GM23338 (cell line): ENCODE data around the gene XPR1.

Source experiments
- CREB1 ChIP-seq: fragments of 250-450 bp; sonication (Bioruptor Pico); IDR thresholded peaks from 2 replicates; pipeline ENCODE4 v1.5.0; 2020; ENCODE audit warnings: low read depth, mild to moderate bottlenecking, moderate library complexity
- EZH2 ChIP-seq: fragments of 200-600 bp; sonication (generic); IDR thresholded peaks from one replicate; pipeline ENCODE4 v1.8.0; 2017; ENCODE audit warnings: antibody characterized with exemption, mild to moderate bottlenecking, low read depth; ENCODE audit not compliant: unreplicated experiment
- EZH2phosphoT487 ChIP-seq: fragments of 200-600 bp; sonication (generic); IDR thresholded peaks from one replicate; pipeline ENCODE4 v1.8.1; 2018; ENCODE audit warnings: antibody characterized with exemption; ENCODE audit not compliant: unreplicated experiment
- JUNB ChIP-seq: IDR thresholded peaks from one replicate; pipeline ENCODE4 v1.6.1; 2016; ENCODE audit warnings: antibody characterized with exemption; ENCODE audit not compliant: unreplicated experiment
- POLR2AphosphoS5 ChIP-seq: IDR thresholded peaks from 2 replicates; pipeline ENCODE4 v1.6.1; 2016; ENCODE audit warnings: antibody characterized with exemption, low read depth
- STAT1 ChIP-seq: IDR thresholded peaks from one replicate; pipeline ENCODE4 v1.6.1; 2016; ENCODE audit warnings: antibody characterized with exemption; ENCODE audit not compliant: unreplicated experiment
- ZNF114 ChIP-seq: fragments of 250-450 bp; sonication (Bioruptor Pico); IDR thresholded peaks from 2 replicates; pipeline ENCODE4 v1.5.0; 2020; ENCODE audit warnings: mild to moderate bottlenecking, moderate library complexity
- ZNF331 ChIP-seq: fragments of 250-450 bp; sonication (Bioruptor Pico); IDR thresholded peaks from 2 replicates; pipeline ENCODE4 v1.5.0; 2020; ENCODE audit warnings: low read depth, mild to moderate bottlenecking, moderate library complexity
- TF ChIP-seq, protein P1 (sequence below): IDR thresholded peaks from one replicate; pipeline ENCODE4 v1.6.1; 2018; ENCODE audit warnings: antibody characterized with exemption; ENCODE audit not compliant: unreplicated experiment
- TF ChIP-seq, protein P2 (sequence below), 2 experiments: fragments of 200-600 bp in 1 of 2; sonication (generic) in 1 of 2; conservative IDR thresholded peaks; 2 replicates each; pipeline versions ENCODE4 v1.5.1 to v1.6.1; 2016 to 2017; ENCODE audit warnings: antibody characterized with exemption in 2 of 2, low read depth in 2 of 2, mild to moderate bottlenecking in 2 of 2, moderate library complexity in 1 of 2
- TF ChIP-seq, protein P3 (sequence below): IDR thresholded peaks from 2 replicates; pipeline ENCODE4 v1.6.1; 2016; ENCODE audit warnings: antibody characterized with exemption
- TF ChIP-seq, protein P4 (sequence below): fragments of 250-450 bp; sonication (Bioruptor Pico); IDR thresholded peaks from 2 replicates; pipeline ENCODE4 v1.5.0; 2020; ENCODE audit warnings: mild to moderate bottlenecking, moderate library complexity

DNA sequence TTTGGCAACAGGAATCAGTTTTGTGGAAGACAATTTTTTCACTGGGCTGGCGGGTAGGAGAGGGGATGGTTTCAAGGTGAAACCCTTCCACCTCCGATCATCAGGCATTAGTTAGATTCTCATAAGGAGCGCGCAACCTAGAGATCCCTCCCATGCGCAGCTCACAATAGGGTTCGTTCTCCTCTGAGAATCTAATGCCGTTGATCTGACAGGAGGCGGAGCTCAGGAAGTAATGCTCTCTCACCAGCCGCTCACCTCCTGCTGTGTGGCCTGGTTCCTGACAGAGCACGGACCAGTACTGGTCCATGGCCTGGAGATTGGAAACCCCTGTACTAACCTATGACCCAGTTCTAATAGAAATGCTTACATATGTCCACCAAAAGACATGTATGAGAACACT, 184.3 kb downstream of the XPR1 start:
- TF ChIP-seq, protein P1, sequence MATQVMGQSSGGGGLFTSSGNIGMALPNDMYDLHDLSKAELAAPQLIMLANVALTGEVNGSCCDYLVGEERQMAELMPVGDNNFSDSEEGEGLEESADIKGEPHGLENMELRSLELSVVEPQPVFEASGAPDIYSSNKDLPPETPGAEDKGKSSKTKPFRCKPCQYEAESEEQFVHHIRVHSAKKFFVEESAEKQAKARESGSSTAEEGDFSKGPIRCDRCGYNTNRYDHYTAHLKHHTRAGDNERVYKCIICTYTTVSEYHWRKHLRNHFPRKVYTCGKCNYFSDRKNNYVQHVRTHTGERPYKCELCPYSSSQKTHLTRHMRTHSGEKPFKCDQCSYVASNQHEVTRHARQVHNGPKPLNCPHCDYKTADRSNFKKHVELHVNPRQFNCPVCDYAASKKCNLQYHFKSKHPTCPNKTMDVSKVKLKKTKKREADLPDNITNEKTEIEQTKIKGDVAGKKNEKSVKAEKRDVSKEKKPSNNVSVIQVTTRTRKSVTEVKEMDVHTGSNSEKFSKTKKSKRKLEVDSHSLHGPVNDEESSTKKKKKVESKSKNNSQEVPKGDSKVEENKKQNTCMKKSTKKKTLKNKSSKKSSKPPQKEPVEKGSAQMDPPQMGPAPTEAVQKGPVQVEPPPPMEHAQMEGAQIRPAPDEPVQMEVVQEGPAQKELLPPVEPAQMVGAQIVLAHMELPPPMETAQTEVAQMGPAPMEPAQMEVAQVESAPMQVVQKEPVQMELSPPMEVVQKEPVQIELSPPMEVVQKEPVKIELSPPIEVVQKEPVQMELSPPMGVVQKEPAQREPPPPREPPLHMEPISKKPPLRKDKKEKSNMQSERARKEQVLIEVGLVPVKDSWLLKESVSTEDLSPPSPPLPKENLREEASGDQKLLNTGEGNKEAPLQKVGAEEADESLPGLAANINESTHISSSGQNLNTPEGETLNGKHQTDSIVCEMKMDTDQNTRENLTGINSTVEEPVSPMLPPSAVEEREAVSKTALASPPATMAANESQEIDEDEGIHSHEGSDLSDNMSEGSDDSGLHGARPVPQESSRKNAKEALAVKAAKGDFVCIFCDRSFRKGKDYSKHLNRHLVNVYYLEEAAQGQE, result no peak
- TF ChIP-seq POLR2AphosphoS5 (no peak), EZH2phosphoT487 (no peak), ZNF331 (CRISPR knock-in tag) (no peak), STAT1 (no peak), EZH2 (no peak), ZNF114 (CRISPR knock-in tag) (no peak), CREB1 (no peak), JUNB (no peak)
- TF ChIP-seq, protein P2, sequence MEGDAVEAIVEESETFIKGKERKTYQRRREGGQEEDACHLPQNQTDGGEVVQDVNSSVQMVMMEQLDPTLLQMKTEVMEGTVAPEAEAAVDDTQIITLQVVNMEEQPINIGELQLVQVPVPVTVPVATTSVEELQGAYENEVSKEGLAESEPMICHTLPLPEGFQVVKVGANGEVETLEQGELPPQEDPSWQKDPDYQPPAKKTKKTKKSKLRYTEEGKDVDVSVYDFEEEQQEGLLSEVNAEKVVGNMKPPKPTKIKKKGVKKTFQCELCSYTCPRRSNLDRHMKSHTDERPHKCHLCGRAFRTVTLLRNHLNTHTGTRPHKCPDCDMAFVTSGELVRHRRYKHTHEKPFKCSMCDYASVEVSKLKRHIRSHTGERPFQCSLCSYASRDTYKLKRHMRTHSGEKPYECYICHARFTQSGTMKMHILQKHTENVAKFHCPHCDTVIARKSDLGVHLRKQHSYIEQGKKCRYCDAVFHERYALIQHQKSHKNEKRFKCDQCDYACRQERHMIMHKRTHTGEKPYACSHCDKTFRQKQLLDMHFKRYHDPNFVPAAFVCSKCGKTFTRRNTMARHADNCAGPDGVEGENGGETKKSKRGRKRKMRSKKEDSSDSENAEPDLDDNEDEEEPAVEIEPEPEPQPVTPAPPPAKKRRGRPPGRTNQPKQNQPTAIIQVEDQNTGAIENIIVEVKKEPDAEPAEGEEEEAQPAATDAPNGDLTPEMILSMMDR (conservative IDR thresholded peaks at IDR 0.05; ENCODE audit: low read depth in 2 of 2), result no peak
- TF ChIP-seq, protein P3, sequence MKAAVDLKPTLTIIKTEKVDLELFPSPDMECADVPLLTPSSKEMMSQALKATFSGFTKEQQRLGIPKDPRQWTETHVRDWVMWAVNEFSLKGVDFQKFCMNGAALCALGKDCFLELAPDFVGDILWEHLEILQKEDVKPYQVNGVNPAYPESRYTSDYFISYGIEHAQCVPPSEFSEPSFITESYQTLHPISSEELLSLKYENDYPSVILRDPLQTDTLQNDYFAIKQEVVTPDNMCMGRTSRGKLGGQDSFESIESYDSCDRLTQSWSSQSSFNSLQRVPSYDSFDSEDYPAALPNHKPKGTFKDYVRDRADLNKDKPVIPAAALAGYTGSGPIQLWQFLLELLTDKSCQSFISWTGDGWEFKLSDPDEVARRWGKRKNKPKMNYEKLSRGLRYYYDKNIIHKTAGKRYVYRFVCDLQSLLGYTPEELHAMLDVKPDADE, result no peak
- TF ChIP-seq, protein P4, sequence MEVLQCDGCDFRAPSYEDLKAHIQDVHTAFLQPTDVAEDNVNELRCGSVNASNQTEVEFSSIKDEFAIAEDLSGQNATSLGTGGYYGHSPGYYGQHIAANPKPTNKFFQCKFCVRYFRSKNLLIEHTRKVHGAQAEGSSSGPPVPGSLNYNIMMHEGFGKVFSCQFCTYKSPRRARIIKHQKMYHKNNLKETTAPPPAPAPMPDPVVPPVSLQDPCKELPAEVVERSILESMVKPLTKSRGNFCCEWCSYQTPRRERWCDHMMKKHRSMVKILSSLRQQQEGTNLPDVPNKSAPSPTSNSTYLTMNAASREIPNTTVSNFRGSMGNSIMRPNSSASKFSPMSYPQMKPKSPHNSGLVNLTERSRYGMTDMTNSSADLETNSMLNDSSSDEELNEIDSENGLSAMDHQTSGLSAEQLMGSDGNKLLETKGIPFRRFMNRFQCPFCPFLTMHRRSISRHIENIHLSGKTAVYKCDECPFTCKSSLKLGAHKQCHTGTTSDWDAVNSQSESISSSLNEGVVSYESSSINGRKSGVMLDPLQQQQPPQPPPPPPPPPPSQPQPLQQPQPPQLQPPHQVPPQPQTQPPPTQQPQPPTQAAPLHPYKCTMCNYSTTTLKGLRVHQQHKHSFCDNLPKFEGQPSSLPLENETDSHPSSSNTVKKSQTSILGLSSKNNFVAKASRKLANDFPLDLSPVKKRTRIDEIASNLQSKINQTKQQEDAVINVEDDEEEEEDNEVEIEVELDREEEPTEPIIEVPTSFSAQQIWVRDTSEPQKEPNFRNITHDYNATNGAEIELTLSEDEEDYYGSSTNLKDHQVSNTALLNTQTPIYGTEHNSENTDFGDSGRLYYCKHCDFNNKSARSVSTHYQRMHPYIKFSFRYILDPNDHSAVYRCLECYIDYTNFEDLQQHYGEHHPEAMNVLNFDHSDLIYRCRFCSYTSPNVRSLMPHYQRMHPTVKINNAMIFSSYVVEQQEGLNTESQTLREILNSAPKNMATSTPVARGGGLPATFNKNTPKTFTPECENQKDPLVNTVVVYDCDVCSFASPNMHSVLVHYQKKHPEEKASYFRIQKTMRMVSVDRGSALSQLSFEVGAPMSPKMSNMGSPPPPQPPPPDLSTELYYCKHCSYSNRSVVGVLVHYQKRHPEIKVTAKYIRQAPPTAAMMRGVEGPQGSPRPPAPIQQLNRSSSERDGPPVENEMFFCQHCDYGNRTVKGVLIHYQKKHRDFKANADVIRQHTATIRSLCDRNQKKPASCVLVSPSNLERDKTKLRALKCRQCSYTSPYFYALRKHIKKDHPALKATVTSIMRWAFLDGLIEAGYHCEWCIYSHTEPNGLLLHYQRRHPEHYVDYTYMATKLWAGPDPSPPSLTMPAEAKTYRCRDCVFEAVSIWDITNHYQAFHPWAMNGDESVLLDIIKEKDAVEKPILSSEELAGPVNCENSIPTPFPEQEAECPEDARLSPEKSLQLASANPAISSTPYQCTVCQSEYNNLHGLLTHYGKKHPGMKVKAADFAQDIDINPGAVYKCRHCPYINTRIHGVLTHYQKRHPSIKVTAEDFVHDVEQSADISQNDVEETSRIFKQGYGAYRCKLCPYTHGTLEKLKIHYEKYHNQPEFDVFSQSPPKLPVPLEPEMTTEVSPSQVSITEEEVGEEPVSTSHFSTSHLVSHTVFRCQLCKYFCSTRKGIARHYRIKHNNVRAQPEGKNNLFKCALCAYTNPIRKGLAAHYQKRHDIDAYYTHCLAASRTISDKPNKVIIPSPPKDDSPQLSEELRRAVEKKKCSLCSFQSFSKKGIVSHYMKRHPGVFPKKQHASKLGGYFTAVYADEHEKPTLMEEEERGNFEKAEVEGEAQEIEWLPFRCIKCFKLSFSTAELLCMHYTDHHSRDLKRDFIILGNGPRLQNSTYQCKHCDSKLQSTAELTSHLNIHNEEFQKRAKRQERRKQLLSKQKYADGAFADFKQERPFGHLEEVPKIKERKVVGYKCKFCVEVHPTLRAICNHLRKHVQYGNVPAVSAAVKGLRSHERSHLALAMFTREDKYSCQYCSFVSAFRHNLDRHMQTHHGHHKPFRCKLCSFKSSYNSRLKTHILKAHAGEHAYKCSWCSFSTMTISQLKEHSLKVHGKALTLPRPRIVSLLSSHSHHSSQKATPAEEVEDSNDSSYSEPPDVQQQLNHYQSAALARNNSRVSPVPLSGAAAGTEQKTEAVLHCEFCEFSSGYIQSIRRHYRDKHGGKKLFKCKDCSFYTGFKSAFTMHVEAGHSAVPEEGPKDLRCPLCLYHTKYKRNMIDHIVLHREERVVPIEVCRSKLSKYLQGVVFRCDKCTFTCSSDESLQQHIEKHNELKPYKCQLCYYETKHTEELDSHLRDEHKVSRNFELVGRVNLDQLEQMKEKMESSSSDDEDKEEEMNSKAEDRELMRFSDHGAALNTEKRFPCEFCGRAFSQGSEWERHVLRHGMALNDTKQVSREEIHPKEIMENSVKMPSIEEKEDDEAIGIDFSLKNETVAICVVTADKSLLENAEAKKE (CRISPR knock-in tag), result no peak
